Endothelial cell (in vitro differentiated cells): ENCODE results near the gene ITGB1. TPM values are rescaled to one million over a fixed set of nuclear protein-coding genes. Genes with fewer than 3 reads are reported as not detected.
A peak's percentile ranks its signal among the peaks of the same experiment; 100 is the strongest.

ENCODE experiments used
- DNase-seq: peaks from one replicate; pipeline ENCODE4 v3.0.0; 2021; ENCODE audit warnings: low spot score
- H3K27ac Mint-ChIP-seq: one replicate; pipeline ENCODE4 v1.8.0; 2021; ENCODE audit warnings: mixed read lengths, inconsistent platforms; ENCODE audit not compliant: unreplicated experiment
- H3K27me3 Mint-ChIP-seq: one replicate; pipeline ENCODE4 v1.8.0; 2021; ENCODE audit warnings: mild to moderate bottlenecking, moderate library complexity, mixed read lengths, inconsistent platforms; ENCODE audit not compliant: unreplicated experiment
- H3K36me3 Mint-ChIP-seq: one replicate; pipeline ENCODE4 v1.8.0; 2021; ENCODE audit warnings: mild to moderate bottlenecking, low read depth, mixed read lengths, inconsistent platforms; ENCODE audit not compliant: unreplicated experiment
- H3K4me1 Mint-ChIP-seq: one replicate; pipeline ENCODE4 v1.8.0; 2021; ENCODE audit warnings: mild to moderate bottlenecking, mixed read lengths, inconsistent platforms; ENCODE audit not compliant: unreplicated experiment
- H3K4me3 Mint-ChIP-seq: one replicate; pipeline ENCODE4 v1.8.0; 2021; ENCODE audit warnings: mild to moderate bottlenecking, mixed read lengths, inconsistent platforms; ENCODE audit not compliant: unreplicated experiment
- H3K9me3 Mint-ChIP-seq: one replicate; pipeline ENCODE4 v1.8.0; 2021; ENCODE audit warnings: mixed read lengths, inconsistent platforms; ENCODE audit not compliant: unreplicated experiment
- CTCF ChIP-seq: fragments of 200-600 bp; sonication (generic); IDR thresholded peaks from one replicate; pipeline ENCODE4 v1.5.0; 2021; ENCODE audit warnings: antibody characterized with exemption; ENCODE audit not compliant: unreplicated experiment
- total RNA-seq: library from RNA; stranded (reverse); fragmentation: NEBNext Ultra II Directional; extraction: Animal tissue kit (Norgen Biotek cat#: 25700); gene quantifications from one replicate; pipeline ENCODE4 v1.2.1, GENCODE V29; 2021; ENCODE audit not compliant: unreplicated experiment

Gene ITGB1
- total RNA-seq, 1 donor from 2014 or later, result 504 TPM

- Mint-ChIP-seq H3K36me3 (peaks cover 7% of the 10 kb centered on the region), H3K27ac (peak overlapping the region; percentile 91), H3K27me3 (peaks cover 13% of the 10 kb centered on the region), H3K4me3 (peak overlapping the region; percentile 56), H3K9me3 (no peaks in the 10 kb centered on the region), H3K4me1 (peaks cover 46% of the 10 kb centered on the region)
- no peak for DNase-seq
- no peak for TF ChIP-seq CTCF
These were observed 19.4 kb downstream of the ITGB1 start for GRCh38 chr10:32938554-32939061.

GRCh38 chr10:32937911-32938424, 20.1 kb downstream of the ITGB1 start:
- Mint-ChIP-seq H3K27me3 (peaks cover 13% of the 10 kb centered on the region), H3K4me1 (peaks cover 42% of the 10 kb centered on the region), H3K9me3 (no peaks in the 10 kb centered on the region), H3K27ac (peak overlapping the region; percentile 91), H3K36me3 (peaks cover 7% of the 10 kb centered on the region), H3K4me3 (peak overlapping the region; percentile 56)
- DNase-seq, result no peak
- no peak for TF ChIP-seq CTCF

DNA sequence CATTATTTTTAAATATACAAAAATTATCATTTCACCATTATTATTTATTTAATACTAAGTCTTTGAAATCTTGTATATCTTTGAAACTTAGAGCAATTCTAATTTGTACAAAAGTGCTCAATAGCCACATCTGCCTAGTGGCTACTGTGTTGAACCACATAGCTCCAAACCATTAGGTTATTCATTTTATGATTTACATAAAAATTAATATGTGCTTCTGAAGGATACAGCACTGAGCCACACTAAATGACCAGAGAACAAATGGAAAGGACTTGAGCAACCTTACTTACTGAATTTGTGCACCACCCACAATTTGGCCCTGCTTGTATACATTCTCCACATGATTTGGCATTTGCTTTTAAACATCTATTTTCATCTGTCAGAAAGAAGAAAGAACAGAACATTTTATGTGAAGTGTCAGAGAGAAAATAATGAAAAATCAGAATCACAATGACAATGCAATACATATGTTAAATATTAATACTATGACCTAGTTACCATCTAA, 25.8 kb downstream of the ITGB1 start:
- H3K9me3 Mint-ChIP-seq, result no peaks in the 10 kb centered on the region
- H3K4me3 Mint-ChIP-seq, result no peak overlapping the region
- DNase-seq, result no peak
- peaks cover 18% of the 10 kb centered on the region for H3K36me3 Mint-ChIP-seq
- no peak for TF ChIP-seq CTCF
- no peaks in the 10 kb centered on the region for H3K4me1 Mint-ChIP-seq
- peaks cover 1% of the 10 kb centered on the region for H3K27me3 Mint-ChIP-seq
- H3K27ac Mint-ChIP-seq, result no peak overlapping the region

GRCh38 chr10:32931593-32931992, 26.4 kb downstream of the ITGB1 start:
- TF ChIP-seq CTCF, result no peak
- Mint-ChIP-seq H3K36me3 (peaks cover 24% of the 10 kb centered on the region), H3K27me3 (peaks cover 1% of the 10 kb centered on the region), H3K27ac (peak overlapping the region; percentile 39), H3K4me1 (no peaks in the 10 kb centered on the region), H3K4me3 (no peak overlapping the region), H3K9me3 (no peaks in the 10 kb centered on the region)
- DNase-seq, result no peak

DNA sequence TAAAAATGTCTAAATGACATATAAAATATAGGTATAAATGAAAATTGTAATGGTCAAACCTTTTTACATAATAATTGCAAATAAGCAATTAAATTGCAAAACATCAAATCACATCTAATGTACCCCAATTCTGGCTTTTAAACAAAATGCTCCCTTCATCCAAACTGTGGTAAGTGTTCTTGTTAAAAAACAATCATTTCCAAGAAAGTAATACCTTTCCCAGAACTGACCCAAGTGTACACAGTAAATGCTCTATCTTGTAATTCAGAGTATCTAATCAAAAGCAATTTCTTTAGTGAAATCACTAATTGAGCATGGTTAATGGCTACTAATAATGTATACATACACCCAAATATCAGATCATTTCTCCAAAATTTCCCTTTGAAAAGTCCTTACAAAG, 28.0 kb downstream of the ITGB1 start:
- H3K36me3 Mint-ChIP-seq, result peaks cover 34% of the 10 kb centered on the region
- no peak for DNase-seq
- H3K27ac Mint-ChIP-seq, result no peak overlapping the region
- no peak overlapping the region for H3K4me3 Mint-ChIP-seq
- no peaks in the 10 kb centered on the region for H3K4me1 Mint-ChIP-seq
- no peaks in the 10 kb centered on the region for H3K9me3 Mint-ChIP-seq
- no peak for TF ChIP-seq CTCF
- H3K27me3 Mint-ChIP-seq, result peaks cover 1% of the 10 kb centered on the region
